Ectodermal cell (in vitro differentiated cells): Measurements from ENCODE around the gene ZNF593.

Experiments
- H3K27ac ChIP-seq: 2 replicates; pipeline ENCODE4 v1.7.0; 2013; ENCODE audit warnings: mild to moderate bottlenecking, low read depth, low read length; ENCODE audit not compliant: insufficient read depth, poor library complexity, severe bottlenecking
- H3K27me3 ChIP-seq: 2 replicates; pipeline ENCODE4 v1.7.0; 2013; ENCODE audit warnings: mild to moderate bottlenecking, low read length; ENCODE audit not compliant: insufficient read depth, control insufficient read depth, poor library complexity, severe bottlenecking
- H3K36me3 ChIP-seq: one replicate; pipeline ENCODE4 v1.7.0; 2013; ENCODE audit warnings: low read length; ENCODE audit not compliant: control insufficient read depth, insufficient read depth
- H3K4me1 ChIP-seq: one replicate; pipeline ENCODE4 v1.7.0; 2013; ENCODE audit warnings: low read length; ENCODE audit not compliant: control insufficient read depth, insufficient read depth
- H3K4me3 ChIP-seq: 2 replicates; pipeline ENCODE4 v1.7.0; 2013; ENCODE audit warnings: low read depth, low read length, control low read depth; ENCODE audit not compliant: insufficient read depth
- H3K9me3 ChIP-seq: 2 replicates; pipeline ENCODE4 v1.7.0; 2013; ENCODE audit warnings: mild to moderate bottlenecking, low read length, moderate library complexity; ENCODE audit not compliant: control insufficient read depth
- WGBS, 2 experiments: methylation state at CpG; one replicate each; pipeline ENCODE4 v1.1.7; 2013; ENCODE audit warnings: missing lambda C conversion rate in 2 of 2; 5-methylcytosine and 5-hydroxymethylcytosine counted together

Gene ZNF593

DNA sequence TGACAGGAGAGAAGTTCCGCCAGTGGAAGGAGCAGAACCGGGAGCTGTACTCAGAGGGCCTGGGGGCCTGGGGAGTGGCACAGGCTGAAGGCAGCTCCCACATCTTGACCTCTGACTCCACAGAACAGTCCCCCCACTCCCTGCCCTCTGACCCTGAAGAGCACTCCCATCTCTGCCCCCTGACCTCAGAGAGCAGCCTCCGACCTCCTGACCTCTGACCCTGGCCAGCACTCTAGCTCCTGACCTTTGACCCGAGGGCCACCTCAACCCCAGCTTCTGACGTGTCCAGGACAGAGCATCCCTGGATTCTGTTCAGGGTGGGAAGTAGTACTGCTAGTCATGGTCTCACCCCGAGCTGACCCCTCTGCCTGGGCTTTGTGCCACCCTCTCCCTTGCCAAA is 19.6 kb downstream of the ZNF593 start:
- no peak overlapping the region for H3K27ac ChIP-seq
- H3K4me1 ChIP-seq: peaks cover 15% of the 10 kb centered on the region
- 88 to 92% methylated on average over 6 of the region's 6 CpGs for WGBS, 2 experiments

DNA sequence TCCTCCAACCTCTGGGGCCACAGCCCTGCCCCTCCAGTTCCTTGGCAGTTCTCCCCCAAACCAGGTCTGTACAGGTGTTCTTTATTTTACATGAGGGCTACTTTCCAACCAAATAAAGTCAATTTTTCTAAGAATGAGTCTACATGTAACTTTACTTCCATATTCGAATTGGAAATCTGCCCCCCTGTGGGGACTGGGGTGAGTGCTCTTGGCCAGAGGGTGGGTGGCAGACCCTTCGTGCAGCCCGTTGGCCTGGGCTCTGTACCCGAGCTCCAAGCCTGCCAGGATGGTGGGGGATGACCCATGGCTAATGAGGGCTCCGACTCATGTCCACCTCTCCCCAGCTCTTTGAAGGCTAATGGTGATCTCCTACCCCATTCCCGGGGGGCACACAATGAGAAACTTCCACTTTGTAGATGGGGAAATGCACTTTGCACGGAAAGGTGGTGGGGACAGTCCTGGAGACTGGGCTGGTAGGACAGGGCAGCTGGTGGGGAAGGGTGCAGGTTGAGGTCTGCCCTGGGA is 20.1 kb downstream of the ZNF593 start:
- 88 to 93% methylated on average over 7 of the region's 7 CpGs for WGBS, 2 experiments
- H3K27ac ChIP-seq: no peak overlapping the region

More for the DNA sequence above, 19.6 kb downstream of the ZNF593 start:
- Histone ChIP-seq H3K9me3 (no peaks in the 10 kb centered on the region), H3K36me3 (no peaks in the 10 kb centered on the region), H3K27me3 (no peaks in the 10 kb centered on the region), H3K4me3 (no peak overlapping the region)

GRCh38 chr1:26190373-26190987 is 20.8 kb downstream of the ZNF593 start, which contains the start of gene CATSPER4:
Gene CATSPER4 (plus strand): TSS chr1:26190602. CDS start chr1:26190628, 26 bp downstream.
- H3K36me3 ChIP-seq: no peaks in the 10 kb centered on the region
- WGBS, 2 experiments: 19% methylated on average over 16 of the region's 16 CpGs
- no peaks in the 10 kb centered on the region for H3K9me3 ChIP-seq
- H3K4me3 ChIP-seq: no peak within 1 kb of the TSS
- H3K4me1 ChIP-seq: peaks cover 15% of the 10 kb centered on the region
- H3K27me3 ChIP-seq: no peaks in the 10 kb centered on the region
- peak within 1 kb of the TSS; percentile 16 for H3K27ac ChIP-seq

More for the DNA sequence above, 20.1 kb downstream of the ZNF593 start:
- Histone ChIP-seq H3K9me3 (no peaks in the 10 kb centered on the region), H3K36me3 (no peaks in the 10 kb centered on the region), H3K4me1 (peaks cover 15% of the 10 kb centered on the region), H3K4me3 (no peak overlapping the region), H3K27me3 (no peaks in the 10 kb centered on the region)

- no peaks in the 10 kb centered on the region for H3K9me3 ChIP-seq
- no peaks in the 10 kb centered on the region for H3K36me3 ChIP-seq
- no peaks in the 10 kb centered on the region for H3K27me3 ChIP-seq
- no peak overlapping the region for H3K27ac ChIP-seq
- H3K4me3 ChIP-seq: no peak overlapping the region
- peaks cover 15% of the 10 kb centered on the region for H3K4me1 ChIP-seq
- 88 to 92% methylated on average over 3 of the region's 3 CpGs for WGBS, 2 experiments
Observed at GRCh38 chr1:26191739-26192138, 22.0 kb downstream of the ZNF593 start.

- H3K9me3 ChIP-seq: no peaks in the 10 kb centered on the region
- H3K4me3 ChIP-seq: no peak overlapping the region
- no peak overlapping the region for H3K27ac ChIP-seq
- H3K27me3 ChIP-seq: no peaks in the 10 kb centered on the region
- WGBS, 2 experiments: 90 to 99% methylated on average over 3 of the region's 3 CpGs
- H3K4me1 ChIP-seq: peaks cover 4% of the 10 kb centered on the region
- H3K36me3 ChIP-seq: no peaks in the 10 kb centered on the region
Observed at GRCh38 chr1:26195805-26196204, 26.1 kb downstream of the ZNF593 start.

GRCh38 chr1:26197301-26197700 is 27.6 kb downstream of the ZNF593 start:
- Histone ChIP-seq H3K27me3 (no peaks in the 10 kb centered on the region), H3K36me3 (no peaks in the 10 kb centered on the region)

DNA sequence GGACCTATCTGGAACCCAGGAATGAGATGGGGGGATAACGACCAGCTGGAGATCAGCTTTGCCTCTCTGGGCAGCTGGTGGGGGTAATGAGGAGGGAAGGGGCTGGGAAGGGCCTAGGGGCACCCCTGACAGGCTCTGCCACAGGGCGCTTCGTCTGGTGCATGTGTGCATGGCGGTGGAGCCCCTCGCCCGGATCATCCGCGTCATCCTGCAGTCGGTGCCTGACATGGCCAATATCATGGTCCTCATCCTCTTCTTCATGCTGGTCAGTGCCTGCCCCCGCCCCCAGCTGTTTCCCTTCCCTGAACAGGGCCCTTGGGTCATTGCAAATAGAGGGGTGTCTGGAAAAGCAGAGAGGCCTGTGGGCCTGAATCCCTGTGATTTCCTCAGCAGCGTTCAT is 28.1 kb downstream of the ZNF593 start:
- 86 to 88% methylated on average over 11 of the region's 11 CpGs for WGBS, 2 experiments
- Histone ChIP-seq H3K9me3 (no peaks in the 10 kb centered on the region), H3K4me3 (no peak overlapping the region), H3K27ac (no peak overlapping the region), H3K36me3 (no peaks in the 10 kb centered on the region), H3K27me3 (no peaks in the 10 kb centered on the region), H3K4me1 (no peaks in the 10 kb centered on the region)

More at GRCh38 chr1:26197301-26197700, 27.6 kb downstream of the ZNF593 start:
- WGBS, 2 experiments: 96% methylated on average over 3 of the region's 3 CpGs
- Histone ChIP-seq H3K4me3 (no peak overlapping the region), H3K9me3 (no peaks in the 10 kb centered on the region), H3K4me1 (no peaks in the 10 kb centered on the region), H3K27ac (no peak overlapping the region)

- WGBS, 2 experiments: 88 to 90% methylated on average over 5 of the region's 5 CpGs
- H3K27me3 ChIP-seq: no peaks in the 10 kb centered on the region
- H3K4me1 ChIP-seq: peaks cover 6% of the 10 kb centered on the region
- no peaks in the 10 kb centered on the region for H3K9me3 ChIP-seq
- H3K27ac ChIP-seq: no peak overlapping the region
- no peak overlapping the region for H3K4me3 ChIP-seq
- H3K36me3 ChIP-seq: no peaks in the 10 kb centered on the region
Observed at GRCh38 chr1:26200413-26200812, 30.7 kb downstream of the ZNF593 start.

DNA sequence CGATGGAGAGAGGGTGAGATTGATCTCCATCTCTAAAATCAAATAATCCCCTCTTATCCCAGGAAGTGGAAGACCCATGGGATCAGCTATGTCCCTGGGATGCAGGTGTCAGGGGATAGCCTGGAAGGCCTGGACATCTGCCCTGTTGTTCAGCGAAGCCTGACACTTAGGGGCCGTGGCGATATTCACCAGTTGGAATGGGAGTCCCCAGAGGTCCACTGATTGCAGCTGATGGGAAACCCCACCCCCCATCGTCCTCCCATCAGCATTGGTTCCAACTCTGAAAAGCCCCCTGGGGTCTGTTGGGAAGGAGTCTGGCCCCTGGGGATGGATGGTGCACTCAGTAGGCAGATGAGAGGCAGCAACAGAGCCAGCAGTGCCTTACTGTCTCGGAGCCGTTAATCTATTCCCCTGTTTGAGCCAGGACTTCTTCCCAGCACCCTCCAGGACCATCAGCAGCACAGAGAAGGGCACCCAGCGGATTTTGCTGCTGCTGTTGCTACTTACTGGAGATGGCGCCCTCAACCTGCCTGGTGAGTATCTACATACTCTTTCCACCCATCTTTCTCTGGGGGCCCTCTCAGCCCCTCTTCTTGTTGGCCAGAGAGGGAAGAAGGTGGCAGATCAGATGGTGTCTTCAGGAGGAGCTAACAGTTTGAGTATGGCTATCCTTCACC is 34.1 kb downstream of the ZNF593 start:
- no peak overlapping the region for H3K27ac ChIP-seq
- no peaks in the 10 kb centered on the region for H3K27me3 ChIP-seq
- no peak overlapping the region for H3K4me3 ChIP-seq
- H3K4me1 ChIP-seq: peaks cover 6% of the 10 kb centered on the region
- no peaks in the 10 kb centered on the region for H3K9me3 ChIP-seq
- no peaks in the 10 kb centered on the region for H3K36me3 ChIP-seq
- 79% methylated on average over 9 of the region's 9 CpGs for WGBS, 2 experiments

GRCh38 chr1:26210147-26210870 is 40.6 kb downstream of the ZNF593 start:
- 86 to 89% methylated on average over 5 of the region's 5 CpGs for whole genome bisulfite sequencing, 2 experiments

More at GRCh38 chr1:26210147-26210870, 40.6 kb downstream of the ZNF593 start:
- no peaks in the 10 kb centered on the region for H3K4me1 ChIP-seq
- no peaks in the 10 kb centered on the region for H3K36me3 ChIP-seq
- H3K9me3 ChIP-seq: no peaks in the 10 kb centered on the region
- H3K4me3 ChIP-seq: no peak overlapping the region
- no peaks in the 10 kb centered on the region for H3K27me3 ChIP-seq
- no peak overlapping the region for H3K27ac ChIP-seq
